Suprapubic skin (tissue), 4 donors: ENCODE results near the gene PTPMT1. TPM values are rescaled to one million over a fixed set of nuclear protein-coding genes. Genes with fewer than 3 reads are reported as not detected.

Experiments used
- DNase-seq, 2 donors: peaks; one replicate each; pipeline ENCODE4 v3.0.0-alpha.2; 2019; ENCODE audit warnings: low spot score in 2 of 2
- H3K27ac ChIP-seq: fragments of 200-600 bp; sonication (generic); one replicate; pipeline ENCODE4 v1.5.1; 2019
- H3K27me3 ChIP-seq: fragments of 200-600 bp; sonication (generic); one replicate; pipeline ENCODE4 v1.5.1; 2019
- H3K36me3 ChIP-seq: fragments of 200-600 bp; sonication (generic); one replicate; pipeline ENCODE4 v1.5.1; 2019
- H3K4me1 ChIP-seq: fragments of 200-600 bp; sonication (generic); one replicate; pipeline ENCODE4 v1.5.1; 2019
- H3K4me3 ChIP-seq: fragments of 200-600 bp; sonication (generic); one replicate; pipeline ENCODE4 v1.5.1; 2019; ENCODE audit warnings: mild to moderate bottlenecking
- H3K9me3 ChIP-seq: fragments of 200-600 bp; sonication (generic); one replicate; pipeline ENCODE4 v1.5.1; 2019
- EP300 ChIP-seq: sonication (generic); formaldehyde crosslinking; IDR thresholded peaks from one replicate; pipeline ENCODE4 v1.6.1; 2017; ENCODE audit warnings: antibody characterized with exemption
- POLR2A ChIP-seq, 2 donors: fragments of 450-650 bp; IDR thresholded peaks; one replicate each; pipeline ENCODE4 v1.6.1; 2017; ENCODE audit warnings: antibody characterized with exemption in 2 of 2, mild to moderate bottlenecking in 2 of 2, moderate library complexity in 2 of 2
- POLR2AphosphoS5 ChIP-seq, 3 donors: sonication (generic); formaldehyde crosslinking; IDR thresholded peaks; one replicate each; pipeline ENCODE4 v1.6.1; 2017; ENCODE audit warnings: antibody characterized with exemption in 3 of 3
- WGBS: methylation state at CpG from one replicate; pipeline ENCODE4 v1.1.5; 2018; 5-methylcytosine and 5-hydroxymethylcytosine counted together
- total RNA-seq, 4 donors: library from RNA; depleted of rRNA; stranded (reverse); fragments of >200 nt; gene quantifications; one replicate each; pipeline ENCODE4 v1.1.0, GENCODE V29; 2016
- TF ChIP-seq, protein P1 (sequence below), 2 donors: fragments of 200-600 bp in 1 of 2; fragments of 450-650 bp in 1 of 2; sonication (generic) in 1 of 2; IDR thresholded peaks; one replicate each; pipeline ENCODE4 v1.5.1; 2016 to 2019; ENCODE audit warnings: antibody characterized with exemption in 2 of 2, mild to moderate bottlenecking in 1 of 2, moderate library complexity in 1 of 2

Gene PTPMT1
- total RNA-seq, 4 donors from 2014 or later: 63.2 to 81.4 (median 71.6) TPM

DNA sequence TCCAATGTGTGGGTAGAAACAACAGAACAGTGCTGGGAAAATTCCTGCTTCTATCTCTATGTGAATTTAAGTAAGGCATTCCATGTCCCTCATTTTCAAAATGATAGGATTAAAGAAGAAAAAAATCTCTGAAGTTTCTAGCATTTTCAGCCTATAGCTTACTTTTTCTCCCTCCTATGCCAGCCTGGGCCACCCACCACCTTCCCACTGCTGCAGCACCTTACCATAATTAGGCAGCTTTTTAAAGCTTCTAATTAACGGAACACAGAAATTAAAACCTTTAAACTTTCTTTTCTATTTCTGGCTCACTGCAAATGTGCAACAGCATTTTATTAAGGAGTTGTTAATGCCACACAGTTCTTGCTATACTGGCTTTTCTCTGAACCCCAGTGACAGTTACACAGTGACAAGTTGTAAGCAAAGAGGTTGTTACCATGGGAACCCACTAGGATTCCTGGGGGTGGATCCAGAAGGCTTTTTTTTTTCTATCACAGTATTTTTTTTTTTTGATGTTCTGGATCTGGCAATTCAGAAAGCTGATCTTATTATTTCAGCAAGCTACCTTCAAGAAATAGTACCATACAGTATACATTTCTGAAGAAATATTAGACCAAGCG, 32.7 kb upstream of the PTPMT1 start:
- Histone ChIP-seq H3K27me3 (no peaks in the 10 kb centered on the region), H3K36me3 (peaks cover 6% of the 10 kb centered on the region), H3K4me3 (no peak overlapping the region), H3K27ac (no peak overlapping the region), H3K9me3 (no peaks in the 10 kb centered on the region), H3K4me1 (peaks cover 41% of the 10 kb centered on the region)
- no peak for DNase-seq
- TF ChIP-seq, protein P1, sequence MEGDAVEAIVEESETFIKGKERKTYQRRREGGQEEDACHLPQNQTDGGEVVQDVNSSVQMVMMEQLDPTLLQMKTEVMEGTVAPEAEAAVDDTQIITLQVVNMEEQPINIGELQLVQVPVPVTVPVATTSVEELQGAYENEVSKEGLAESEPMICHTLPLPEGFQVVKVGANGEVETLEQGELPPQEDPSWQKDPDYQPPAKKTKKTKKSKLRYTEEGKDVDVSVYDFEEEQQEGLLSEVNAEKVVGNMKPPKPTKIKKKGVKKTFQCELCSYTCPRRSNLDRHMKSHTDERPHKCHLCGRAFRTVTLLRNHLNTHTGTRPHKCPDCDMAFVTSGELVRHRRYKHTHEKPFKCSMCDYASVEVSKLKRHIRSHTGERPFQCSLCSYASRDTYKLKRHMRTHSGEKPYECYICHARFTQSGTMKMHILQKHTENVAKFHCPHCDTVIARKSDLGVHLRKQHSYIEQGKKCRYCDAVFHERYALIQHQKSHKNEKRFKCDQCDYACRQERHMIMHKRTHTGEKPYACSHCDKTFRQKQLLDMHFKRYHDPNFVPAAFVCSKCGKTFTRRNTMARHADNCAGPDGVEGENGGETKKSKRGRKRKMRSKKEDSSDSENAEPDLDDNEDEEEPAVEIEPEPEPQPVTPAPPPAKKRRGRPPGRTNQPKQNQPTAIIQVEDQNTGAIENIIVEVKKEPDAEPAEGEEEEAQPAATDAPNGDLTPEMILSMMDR (IDR thresholded peaks at IDR 0.05): no peak
- TF ChIP-seq POLR2A (IDR thresholded peaks at IDR 0.05) (no peak), POLR2AphosphoS5 (IDR thresholded peaks at IDR 0.05) (no peak), EP300 (no peak)
- WGBS: 81% methylated on average over 2 of the region's 2 CpGs

DNA sequence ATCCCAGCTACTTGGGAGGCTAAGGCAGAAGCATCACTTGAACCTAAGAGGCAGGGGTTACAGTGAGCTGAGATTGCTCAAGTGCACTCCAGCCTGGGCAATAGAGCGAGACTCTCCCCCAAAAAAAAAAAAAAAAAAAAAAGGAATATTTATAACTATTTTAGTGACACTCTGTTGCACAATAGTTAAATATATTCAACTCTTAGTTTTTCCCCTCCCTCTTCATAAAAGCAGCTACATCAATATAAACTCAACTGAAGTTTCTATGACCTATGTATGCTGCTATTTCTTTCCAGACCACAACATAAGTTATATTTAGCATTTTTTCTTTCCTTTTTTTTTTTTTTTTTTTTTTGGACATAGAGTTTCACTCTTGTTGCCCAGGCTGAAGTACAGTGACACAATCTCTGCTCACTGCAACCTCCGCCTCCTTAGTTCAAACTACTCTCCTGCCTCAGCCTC, 31.7 kb upstream of the PTPMT1 start:
- Histone ChIP-seq H3K4me3 (no peak overlapping the region), H3K27me3 (no peaks in the 10 kb centered on the region), H3K9me3 (no peaks in the 10 kb centered on the region), H3K27ac (no peak overlapping the region), H3K36me3 (peaks cover 6% of the 10 kb centered on the region), H3K4me1 (peaks cover 44% of the 10 kb centered on the region)
- no peak for DNase-seq
- TF ChIP-seq POLR2A (IDR thresholded peaks at IDR 0.05) (no peak), EP300 (no peak), POLR2AphosphoS5 (IDR thresholded peaks at IDR 0.05) (no peak)
- TF ChIP-seq, protein P1 (IDR thresholded peaks at IDR 0.05): no peak
- 96% methylated on average over 2 of the region's 2 CpGs for WGBS

DNA sequence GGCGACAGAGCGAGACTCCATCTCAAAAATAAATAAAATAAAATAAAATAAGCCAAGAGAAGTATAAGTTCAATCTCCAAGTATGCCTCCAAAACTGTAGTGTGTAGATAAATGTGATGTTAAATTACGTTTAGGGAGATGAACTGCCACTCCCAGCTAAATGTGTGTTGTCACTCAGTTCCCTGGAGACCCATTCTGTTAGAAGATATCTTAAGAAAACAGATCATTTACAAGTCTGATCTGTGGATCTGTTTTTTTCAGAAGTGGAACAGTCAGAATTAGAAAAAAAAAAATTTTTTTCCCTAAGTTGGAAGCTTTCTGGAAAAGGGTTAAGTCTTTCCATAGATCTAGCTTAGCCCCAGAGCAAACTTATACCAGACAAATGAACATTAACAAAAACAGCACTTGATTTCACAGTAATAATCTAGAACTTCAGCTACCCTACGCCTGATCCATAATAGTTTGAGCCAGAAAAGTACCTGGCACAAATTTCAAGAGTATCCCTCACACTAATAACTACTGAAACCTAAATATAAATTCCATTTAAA, 30.6 kb upstream of the PTPMT1 start:
- H3K36me3 ChIP-seq: no peaks in the 10 kb centered on the region
- DNase-seq: no peak
- H3K4me1 ChIP-seq: peaks cover 54% of the 10 kb centered on the region
- H3K27me3 ChIP-seq: no peaks in the 10 kb centered on the region
- 80% methylated on average over 4 of the region's 4 CpGs for WGBS
- TF ChIP-seq EP300: no peak
- TF ChIP-seq POLR2A (IDR thresholded peaks at IDR 0.05): no peak
- TF ChIP-seq, protein P1 (IDR thresholded peaks at IDR 0.05): no peak
- no peak for TF ChIP-seq POLR2AphosphoS5 (IDR thresholded peaks at IDR 0.05)
- no peak overlapping the region for H3K4me3 ChIP-seq
- no peak overlapping the region for H3K27ac ChIP-seq
- H3K9me3 ChIP-seq: no peaks in the 10 kb centered on the region

DNA sequence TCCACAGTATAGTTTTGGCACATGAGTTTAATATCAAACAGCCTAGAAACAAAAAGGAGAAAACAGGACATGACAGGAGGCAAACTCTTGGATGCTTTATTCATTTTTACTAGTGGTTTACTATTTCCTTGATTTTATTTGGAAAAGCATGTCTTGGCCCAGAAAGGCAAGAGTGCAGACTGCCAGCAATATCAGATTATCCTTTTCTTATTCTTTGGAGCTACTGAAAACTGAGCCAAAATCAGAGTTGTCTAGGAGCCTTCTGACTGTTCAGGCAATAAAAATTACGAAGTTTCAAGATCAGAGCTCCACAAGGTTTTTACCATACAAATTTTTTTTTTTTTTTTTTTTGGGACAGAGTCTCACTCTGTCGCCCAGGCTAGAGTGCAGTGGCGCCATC, 28.5 kb upstream of the PTPMT1 start:
- Histone ChIP-seq H3K4me3 (no peak overlapping the region), H3K27me3 (no peaks in the 10 kb centered on the region), H3K4me1 (peaks cover 65% of the 10 kb centered on the region), H3K36me3 (no peaks in the 10 kb centered on the region), H3K9me3 (no peaks in the 10 kb centered on the region), H3K27ac (no peak overlapping the region)
- WGBS: 55% methylated on average over 3 of the region's 3 CpGs
- DNase-seq: no peak
- TF ChIP-seq POLR2AphosphoS5 (IDR thresholded peaks at IDR 0.05): no peak
- TF ChIP-seq, protein P1 (IDR thresholded peaks at IDR 0.05): no peak
- no peak for TF ChIP-seq EP300
- TF ChIP-seq POLR2A (IDR thresholded peaks at IDR 0.05): no peak

DNA sequence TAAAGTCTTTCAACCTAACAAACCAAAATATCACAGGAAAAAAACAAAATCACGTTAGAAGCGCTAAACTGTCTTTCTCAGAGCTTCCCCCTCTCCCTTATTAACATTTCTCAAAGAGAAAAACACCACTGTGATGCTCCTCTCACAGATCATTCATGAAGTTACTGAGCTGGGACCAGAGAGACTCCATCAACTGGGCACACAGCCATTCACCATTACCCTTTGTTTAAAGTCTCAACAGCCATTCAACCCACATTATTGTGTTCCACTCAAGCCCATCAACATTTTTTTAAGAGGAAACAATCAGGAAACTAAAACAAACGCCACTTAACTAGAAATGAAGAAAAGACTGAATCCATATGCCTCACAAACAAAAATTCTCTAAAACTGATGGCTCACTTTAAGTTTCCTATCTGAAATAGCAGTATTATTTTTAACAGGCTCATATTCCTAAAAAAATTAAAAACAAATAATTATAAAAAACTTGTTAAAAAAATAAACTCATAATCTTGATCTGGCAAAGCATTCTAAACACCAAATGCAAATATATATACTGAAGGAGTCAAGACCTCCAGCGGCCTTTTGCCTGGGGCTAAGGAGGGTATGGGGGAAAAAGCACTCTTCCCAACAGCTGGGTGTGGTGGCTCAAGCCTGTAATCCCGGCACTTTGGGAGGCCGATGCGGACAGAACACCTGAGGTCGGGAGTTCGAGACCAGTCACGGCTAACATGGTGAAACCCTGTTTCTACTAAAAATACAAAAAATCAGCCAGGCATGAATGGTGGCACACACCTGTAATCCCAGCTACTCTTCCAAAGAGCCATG, 26.4 kb upstream of the PTPMT1 start:
- WGBS: 57% methylated on average over 10 of the region's 10 CpGs
- no peak overlapping the region for H3K27ac ChIP-seq
- no peaks in the 10 kb centered on the region for H3K9me3 ChIP-seq
- TF ChIP-seq, protein P1 (IDR thresholded peaks at IDR 0.05): no peak
- TF ChIP-seq POLR2AphosphoS5 (IDR thresholded peaks at IDR 0.05) (no peak), EP300 (no peak), POLR2A (IDR thresholded peaks at IDR 0.05) (no peak)
- H3K4me3 ChIP-seq: no peak overlapping the region
- no peak for DNase-seq
- no peaks in the 10 kb centered on the region for H3K36me3 ChIP-seq
- peaks cover 51% of the 10 kb centered on the region for H3K4me1 ChIP-seq
- H3K27me3 ChIP-seq: no peaks in the 10 kb centered on the region
